ENCODE data around the gene SIPA1.

GRCh38 chr11:65612691-65613090 lies 25.2 kb upstream of the SIPA1 start:
- TF ChIP-seq CTCF (IDR thresholded peaks at IDR 0.05; ENCODE audit: low read length), result no peak
- no peak for TF ChIP-seq EZH2 (IDR thresholded peaks at IDR 0.05; ENCODE audit: borderline replicate concordance, low read length)

All from OCI-LY1 (cell line).